PC-3 (cell line): ENCODE measurements around the gene LGALS7. TPM values are rescaled to one million over a fixed set of nuclear protein-coding genes. Genes with fewer than 3 reads are reported as not detected.
"Not testable (repeated sequence)": the region's sequence is repeated elsewhere in the genome, so short reads cannot be mapped to it uniquely, and the experiment has no call there.

Source experiments
- ATAC-seq: fragments of 200-7000 bp; cut with Tn5 transposase; 2 replicates; pipeline ENCODE4 v1.9.1; 2020; ENCODE audit warnings: mild to moderate bottlenecking, moderate library complexity
- BruUV-seq: library from RNA; stranded (reverse); fragments of 400-500 nt; replicated peaks from 2 replicates; lab custom pipeline; 2021; lab: Mats Ljungman, UMichigan
- CTCF ChIA-PET: fragments of 300-600 bp; sonication (Branson Sonifier 250); formaldehyde crosslinking; loops from one replicate; lab custom pipeline; 2022; ENCODE audit warnings: antibody characterized with exemption; lab: Charles Lee
- POLR2A ChIA-PET: fragments of 300-600 bp; sonication (Branson Sonifier 250); formaldehyde crosslinking; loops from one replicate; lab custom pipeline; 2022; ENCODE audit warnings: antibody characterized with exemption; ENCODE audit not compliant: unreplicated experiment; lab: Charles Lee
- DNase-seq: peaks from one replicate; pipeline ENCODE4 v3.0.0-alpha.2; 2015
- H2AFZ ChIP-seq: fragments of 300-600 bp; sonication (generic); 2 replicates; pipeline ENCODE4 v1.6.0; 2016; ENCODE audit warnings: antibody characterized with exemption, low read length
- H3F3A ChIP-seq: fragments of 300-600 bp; sonication (generic); one replicate; pipeline ENCODE4 v1.6.0; 2017; ENCODE audit warnings: antibody characterized with exemption, low read length, control low read depth, mild to moderate bottlenecking; ENCODE audit not compliant: unreplicated experiment
- H3K27ac ChIP-seq: fragments of 300-600 bp; sonication (generic); 2 replicates; pipeline ENCODE4 v1.5.1; 2016; ENCODE audit warnings: mild to moderate bottlenecking, low read length
- H3K27me3 ChIP-seq: fragments of 300-600 bp; sonication (generic); 2 replicates; pipeline ENCODE4 v1.6.1; 2016; ENCODE audit warnings: low read length, mixed read lengths
- H3K36me3 ChIP-seq: fragments of 300-600 bp; sonication (generic); 2 replicates; pipeline ENCODE4 v1.6.1; 2016; ENCODE audit warnings: low read depth, mixed run types, low read length, mixed read lengths
- H3K4me1 ChIP-seq: fragments of 300-600 bp; sonication (generic); 2 replicates; pipeline ENCODE4 v1.5.1; 2016; ENCODE audit warnings: low read length; ENCODE audit not compliant: insufficient read depth
- H3K4me2 ChIP-seq: fragments of 300-600 bp; sonication (generic); 2 replicates; pipeline ENCODE4 v1.6.0; 2016; ENCODE audit warnings: low read length
- H3K4me3 ChIP-seq: fragments of 300-600 bp; sonication (generic); 2 replicates; pipeline ENCODE4 v1.5.1; 2016; ENCODE audit warnings: mild to moderate bottlenecking, low read length, mixed read lengths
- H3K79me2 ChIP-seq: fragments of 300-600 bp; sonication (generic); 2 replicates; pipeline ENCODE4 v1.6.1; 2017; ENCODE audit warnings: low read length, mixed read lengths
- H3K9ac ChIP-seq: fragments of 300-600 bp; sonication (generic); 2 replicates; pipeline ENCODE4 v1.6.0; 2016; ENCODE audit warnings: mild to moderate bottlenecking, low read length
- H3K9me2 ChIP-seq: fragments of 300-600 bp; sonication (generic); replicated peaks from 2 replicates; pipeline ENCODE4 v1.6.1; 2016; ENCODE audit warnings: mixed run types, low read length, mixed read lengths
- H3K9me3 ChIP-seq: fragments of 300-600 bp; sonication (generic); 2 replicates; pipeline ENCODE4 v1.6.1; 2016; ENCODE audit warnings: low read length, mixed read lengths
- H4K20me1 ChIP-seq: fragments of 300-600 bp; sonication (generic); 2 replicates; pipeline ENCODE4 v1.6.1; 2016; ENCODE audit warnings: low read length, mixed read lengths
- EZH2 ChIP-seq: fragments of 300-600 bp; sonication (generic); IDR thresholded peaks from one replicate; pipeline ENCODE4 v1.6.1; 2017; ENCODE audit warnings: antibody characterized with exemption, mild to moderate bottlenecking, low read length; ENCODE audit not compliant: unreplicated experiment
- EZH2phosphoT487 ChIP-seq: fragments of 300-600 bp; sonication (generic); IDR thresholded peaks from 2 replicates; pipeline ENCODE4 v1.6.1; 2018; ENCODE audit warnings: mild to moderate bottlenecking, antibody characterized with exemption, low read length, borderline replicate concordance
- intact Hi-C: fragments of 100-400 bp; cut with micrococcal nuclease; formaldehyde crosslinking; loops from 2 replicates; pipeline ENCODE4 v1.9.0; 2023
- total RNA-seq: library from RNA; depleted of rRNA; stranded (reverse); fragments of >200 nt; gene quantifications from 2 replicates; pipeline ENCODE4 v1.2.3, GENCODE V29; 2014
- TF ChIP-seq, protein P1 (sequence below): fragments of 300-600 bp; sonication (generic); conservative IDR thresholded peaks from 2 replicates; pipeline ENCODE4 v1.5.1; 2017; ENCODE audit warnings: antibody characterized with exemption, low read depth, mild to moderate bottlenecking, low read length

LGALS7 gene
- total RNA-seq, 1 experiment from 2014 or later: not detected

DNA sequence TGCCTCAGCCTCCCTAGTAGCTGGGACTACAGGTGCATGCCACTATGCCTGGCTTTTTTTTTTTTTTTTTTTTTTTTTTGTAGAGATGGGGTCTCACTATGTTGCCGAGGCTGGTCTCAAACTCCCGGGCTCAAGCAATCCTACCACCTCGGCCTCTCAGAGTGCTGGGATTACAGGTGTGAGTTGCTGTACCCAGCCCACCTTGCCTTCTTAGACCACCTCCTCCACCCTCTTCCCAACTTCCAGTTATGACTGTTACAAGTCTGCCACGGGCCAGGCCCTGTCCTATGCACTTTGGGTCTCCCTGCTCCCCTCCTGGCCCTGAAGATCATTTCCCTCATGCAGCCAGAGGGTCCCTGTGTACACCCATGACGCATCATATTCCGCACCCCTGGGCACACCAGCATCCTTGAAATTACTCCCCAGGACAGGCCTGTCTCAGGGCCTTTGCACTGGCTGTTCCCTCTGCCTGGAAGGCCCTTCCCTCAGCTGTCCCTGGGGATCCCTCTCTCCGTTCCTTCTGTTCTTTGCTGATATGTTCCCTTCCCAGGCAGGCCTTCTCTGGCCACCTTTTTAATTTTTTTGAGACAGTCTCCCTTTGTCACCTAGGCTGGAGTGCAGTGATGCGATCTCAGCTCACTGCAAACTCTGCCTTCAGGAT lies 36.4 kb upstream of the LGALS7 start:
- CTCF ChIA-PET: no interaction called here
- TF ChIP-seq EZH2phosphoT487 (no peak), EZH2 (no peak)
- TF ChIP-seq, protein P1, sequence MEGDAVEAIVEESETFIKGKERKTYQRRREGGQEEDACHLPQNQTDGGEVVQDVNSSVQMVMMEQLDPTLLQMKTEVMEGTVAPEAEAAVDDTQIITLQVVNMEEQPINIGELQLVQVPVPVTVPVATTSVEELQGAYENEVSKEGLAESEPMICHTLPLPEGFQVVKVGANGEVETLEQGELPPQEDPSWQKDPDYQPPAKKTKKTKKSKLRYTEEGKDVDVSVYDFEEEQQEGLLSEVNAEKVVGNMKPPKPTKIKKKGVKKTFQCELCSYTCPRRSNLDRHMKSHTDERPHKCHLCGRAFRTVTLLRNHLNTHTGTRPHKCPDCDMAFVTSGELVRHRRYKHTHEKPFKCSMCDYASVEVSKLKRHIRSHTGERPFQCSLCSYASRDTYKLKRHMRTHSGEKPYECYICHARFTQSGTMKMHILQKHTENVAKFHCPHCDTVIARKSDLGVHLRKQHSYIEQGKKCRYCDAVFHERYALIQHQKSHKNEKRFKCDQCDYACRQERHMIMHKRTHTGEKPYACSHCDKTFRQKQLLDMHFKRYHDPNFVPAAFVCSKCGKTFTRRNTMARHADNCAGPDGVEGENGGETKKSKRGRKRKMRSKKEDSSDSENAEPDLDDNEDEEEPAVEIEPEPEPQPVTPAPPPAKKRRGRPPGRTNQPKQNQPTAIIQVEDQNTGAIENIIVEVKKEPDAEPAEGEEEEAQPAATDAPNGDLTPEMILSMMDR: no peak
- Histone ChIP-seq H3K36me3 (no peaks in the 10 kb centered on the region), H3K27me3 (no peaks in the 10 kb centered on the region), H3K4me2 (no peak overlapping the region), H3K79me2 (no peaks in the 10 kb centered on the region), H3K9me3 (no peaks in the 10 kb centered on the region), H4K20me1 (no peaks in the 10 kb centered on the region), H3K4me1 (peaks cover 4% of the 10 kb centered on the region; the same call in 1 of the 2 replicates), H3K27ac (no peak overlapping the region), H3K9me2 (no peaks in the 10 kb centered on the region), H2AFZ (no peak overlapping the region), H3K9ac (no peak overlapping the region), H3K4me3 (no peak overlapping the region), H3F3A (no peaks in the 10 kb centered on the region)
- BruUV-seq: no TSS peak
- POLR2A ChIA-PET: interaction anchor here (0.6 kb wide), 1 partner anchor 39 kb away, joined by 3 read pairs; no protein-coding TSS in a partner anchor
- DNase-seq (no peak), ATAC-seq (no peak)
- intact Hi-C loops: no loop called here

DNA sequence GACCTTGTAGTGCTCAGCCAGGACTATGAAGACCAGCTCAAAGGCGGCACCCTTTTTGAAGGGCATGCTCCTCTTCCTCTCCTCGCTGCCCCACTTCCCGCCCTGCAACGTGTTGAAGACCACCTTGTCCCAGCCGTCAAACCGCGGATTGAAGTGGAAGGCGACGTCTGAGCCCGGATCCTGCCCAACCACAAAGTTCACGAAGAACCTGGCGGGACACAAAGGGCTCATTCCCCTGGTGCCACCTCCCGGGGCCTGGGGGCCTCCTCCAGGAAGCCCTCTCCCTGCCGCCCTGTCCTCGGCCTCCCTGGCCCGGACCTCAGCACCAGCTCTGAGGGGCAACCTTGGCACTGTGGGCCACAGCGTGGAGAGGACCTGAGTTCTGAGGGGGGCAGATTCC lies 35.4 kb upstream of the LGALS7 start:
- H3K79me2 ChIP-seq: no peaks in the 10 kb centered on the region
- no peaks in the 10 kb centered on the region for H3K27me3 ChIP-seq
- intact Hi-C loops: no loop called here
- no peak overlapping the region for H2AFZ ChIP-seq
- no peaks in the 10 kb centered on the region for H3F3A ChIP-seq
- DNase-seq: no peak
- H3K4me1 ChIP-seq: peaks cover 4% of the 10 kb centered on the region; the same call in 1 of the 2 replicates
- H3K9me2 ChIP-seq: no peaks in the 10 kb centered on the region
- no peak overlapping the region for H3K27ac ChIP-seq
- H3K4me2 ChIP-seq: no peak overlapping the region
- ChIA-PET POLR2A (no interaction called here), CTCF (no interaction called here)
- H3K9me3 ChIP-seq: no peaks in the 10 kb centered on the region
- no peak overlapping the region for H3K4me3 ChIP-seq
- no peaks in the 10 kb centered on the region for H4K20me1 ChIP-seq
- no peak for ATAC-seq
- H3K36me3 ChIP-seq: no peaks in the 10 kb centered on the region
- TF ChIP-seq, protein P1: no peak
- TF ChIP-seq EZH2phosphoT487 (no peak), EZH2 (no peak)
- no TSS peak for BruUV-seq
- H3K9ac ChIP-seq: no peak overlapping the region

DNA sequence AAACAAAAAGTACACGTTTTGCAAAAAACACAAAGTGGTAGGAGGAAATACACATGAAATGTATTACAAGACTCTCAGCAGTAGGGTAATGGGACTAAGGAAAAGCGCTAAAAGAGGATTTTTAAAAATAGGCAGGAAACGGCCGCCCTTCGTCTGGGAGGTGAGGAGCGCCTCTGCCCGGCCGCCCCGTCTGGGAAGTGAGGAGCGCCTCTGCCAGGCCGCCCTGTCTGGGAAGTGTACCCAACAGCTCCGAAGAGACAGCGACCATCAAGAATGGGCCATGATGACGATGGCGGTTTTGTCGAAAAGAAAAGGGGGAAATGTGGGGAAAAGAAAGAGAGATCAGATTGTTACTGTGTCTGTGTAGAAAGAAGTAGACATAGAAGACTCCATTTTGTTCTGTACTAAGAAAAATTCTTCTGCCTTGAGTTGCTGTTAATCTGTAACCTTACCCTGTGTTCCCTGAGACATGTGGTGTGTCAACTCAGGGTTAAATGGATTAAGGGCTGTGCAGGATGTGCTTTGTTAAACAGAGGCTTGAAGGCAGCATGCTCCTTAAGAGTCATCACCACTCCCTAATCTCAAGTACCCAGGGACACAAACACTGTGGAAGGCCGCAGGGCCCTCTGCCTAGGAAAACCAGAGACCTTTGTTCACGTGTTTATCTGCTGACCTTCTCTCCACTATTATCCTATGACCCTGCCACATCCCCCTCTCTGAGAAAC lies 34.2 kb upstream of the LGALS7 start:
- H3F3A ChIP-seq, H3K4me2 ChIP-seq, BruUV-seq, H3K27me3 ChIP-seq, H3K9ac ChIP-seq, H4K20me1 ChIP-seq, H3K4me1 ChIP-seq, POLR2A ChIA-PET, ATAC-seq, intact Hi-C loops, H3K36me3 ChIP-seq, H3K9me2 ChIP-seq, CTCF ChIA-PET, H2AFZ ChIP-seq, H3K9me3 ChIP-seq, H3K79me2 ChIP-seq, H3K27ac ChIP-seq, H3K4me3 ChIP-seq, DNase-seq: not testable (repeated sequence)
